GM23338 (cell line): ENCODE data around the gene WAPL. TPM values are rescaled to one million over a fixed set of nuclear protein-coding genes. Genes with fewer than 3 reads are reported as not detected.

Source experiments
- ATAC-seq: fragments of 200-7000 bp; cut with Tn5 transposase; 3 replicates; pipeline ENCODE4 v1.9.1; 2020
- DNase-seq: peaks from one replicate; pipeline ENCODE4 v3.0.0-alpha.2; 2015; ENCODE audit warnings: low spot score
- H2AFZ ChIP-seq: fragments of 200-600 bp; sonication (generic); 2 replicates; pipeline ENCODE4 v1.8.0; 2016; ENCODE audit warnings: antibody characterized with exemption, mild to moderate bottlenecking, moderate library complexity
- H3F3A ChIP-seq: fragments of 200-600 bp; sonication (generic); replicated peaks from 2 replicates; pipeline ENCODE4 v1.8.0; 2017; ENCODE audit warnings: antibody characterized with exemption, mixed run types, low read depth
- H3K27ac ChIP-seq: fragments of 200-600 bp; sonication (generic); 2 replicates; pipeline ENCODE4 v1.6.1; 2016; ENCODE audit warnings: low read depth
- H3K27me3 ChIP-seq: fragments of 200-600 bp; sonication (generic); 2 replicates; pipeline ENCODE4 v1.8.0; 2016; ENCODE audit warnings: mild to moderate bottlenecking, mixed run types, moderate library complexity; ENCODE audit not compliant: insufficient read depth
- H3K36me3 ChIP-seq: fragments of 200-600 bp; sonication (generic); 2 replicates; pipeline ENCODE4 v1.8.0; 2016; ENCODE audit warnings: mild to moderate bottlenecking; ENCODE audit not compliant: insufficient read depth
- H3K4me1 ChIP-seq: fragments of 200-600 bp; sonication (generic); 2 replicates; pipeline ENCODE4 v1.8.0; 2016; ENCODE audit warnings: mild to moderate bottlenecking, moderate library complexity; ENCODE audit not compliant: insufficient read depth
- H3K4me2 ChIP-seq: fragments of 200-600 bp; sonication (generic); 2 replicates; pipeline ENCODE4 v1.7.1; 2017; ENCODE audit warnings: mixed run types
- H3K4me3 ChIP-seq: fragments of 200-600 bp; sonication (generic); 2 replicates; pipeline ENCODE4 v1.6.1; 2016; ENCODE audit warnings: mixed run types
- H3K79me2 ChIP-seq: fragments of 200-600 bp; sonication (generic); replicated peaks from 2 replicates; pipeline ENCODE4 v1.8.0; 2017; ENCODE audit warnings: mild to moderate bottlenecking; ENCODE audit not compliant: insufficient read depth
- H3K9me2 ChIP-seq: fragments of 200-600 bp; sonication (generic); 2 replicates; pipeline ENCODE4 v1.8.0; 2017; ENCODE audit not compliant: insufficient read depth
- H4K20me1 ChIP-seq: fragments of 200-600 bp; sonication (generic); replicated peaks from 2 replicates; pipeline ENCODE4 v1.8.0; 2017; ENCODE audit warnings: mild to moderate bottlenecking; ENCODE audit not compliant: insufficient read depth
- H3K27ac Mint-ChIP-seq: 2 replicates; pipeline ENCODE4 v1.8.0; 2020; ENCODE audit warnings: inconsistent platforms, mild to moderate bottlenecking, moderate library complexity, mixed read lengths
- H3K27me3 Mint-ChIP-seq: 3 replicates; pipeline ENCODE4 v1.8.0; 2022; ENCODE audit warnings: low read depth, mild to moderate bottlenecking, moderate library complexity, mixed read lengths, inconsistent platforms; ENCODE audit not compliant: insufficient read depth, poor library complexity
- H3K36me3 Mint-ChIP-seq: 3 replicates; pipeline ENCODE4 v1.8.0; 2021; ENCODE audit warnings: low read depth, mild to moderate bottlenecking, inconsistent platforms, moderate library complexity, mixed read lengths
- H3K4me1 Mint-ChIP-seq: 3 replicates; pipeline ENCODE4 v1.8.0; 2020; ENCODE audit warnings: mild to moderate bottlenecking, inconsistent platforms, mixed read lengths
- H3K4me3 Mint-ChIP-seq: 3 replicates; pipeline ENCODE4 v1.8.0; 2021; ENCODE audit warnings: moderate library complexity, mild to moderate bottlenecking, inconsistent platforms, mixed read lengths
- H3K9me3 Mint-ChIP-seq: 3 replicates; pipeline ENCODE4 v1.8.0; 2020; ENCODE audit warnings: moderate library complexity, mild to moderate bottlenecking, inconsistent platforms, mixed read lengths
- CREB1 ChIP-seq: fragments of 250-450 bp; sonication (Bioruptor Pico); IDR thresholded peaks from 2 replicates; pipeline ENCODE4 v1.5.0; 2020; ENCODE audit warnings: low read depth, mild to moderate bottlenecking, moderate library complexity
- CTCF ChIP-seq, 2 experiments: fragments of 200-600 bp in 1 of 2; sonication (generic) in 1 of 2; conservative IDR thresholded peaks; 2 replicates each; pipeline versions ENCODE4 v1.5.1 to v1.6.1; 2016 to 2017; ENCODE audit warnings: antibody characterized with exemption in 2 of 2, low read depth in 2 of 2, mild to moderate bottlenecking in 2 of 2, moderate library complexity in 1 of 2
- ETS1 ChIP-seq: IDR thresholded peaks from 2 replicates; pipeline ENCODE4 v1.6.1; 2016; ENCODE audit warnings: antibody characterized with exemption
- EZH2 ChIP-seq: fragments of 200-600 bp; sonication (generic); IDR thresholded peaks from one replicate; pipeline ENCODE4 v1.8.0; 2017; ENCODE audit warnings: antibody characterized with exemption, mild to moderate bottlenecking, low read depth; ENCODE audit not compliant: unreplicated experiment
- EZH2phosphoT487 ChIP-seq: fragments of 200-600 bp; sonication (generic); IDR thresholded peaks from one replicate; pipeline ENCODE4 v1.8.1; 2018; ENCODE audit warnings: antibody characterized with exemption; ENCODE audit not compliant: unreplicated experiment
- JUNB ChIP-seq: IDR thresholded peaks from one replicate; pipeline ENCODE4 v1.6.1; 2016; ENCODE audit warnings: antibody characterized with exemption; ENCODE audit not compliant: unreplicated experiment
- NANOG ChIP-seq: IDR thresholded peaks from 2 replicates; pipeline ENCODE4 v1.6.1; 2016; ENCODE audit warnings: antibody characterized with exemption, borderline replicate concordance
- STAT1 ChIP-seq: IDR thresholded peaks from one replicate; pipeline ENCODE4 v1.6.1; 2016; ENCODE audit warnings: antibody characterized with exemption; ENCODE audit not compliant: unreplicated experiment
- ZNF114 ChIP-seq: fragments of 250-450 bp; sonication (Bioruptor Pico); IDR thresholded peaks from 2 replicates; pipeline ENCODE4 v1.5.0; 2020; ENCODE audit warnings: mild to moderate bottlenecking, moderate library complexity
- ZNF331 ChIP-seq: fragments of 250-450 bp; sonication (Bioruptor Pico); IDR thresholded peaks from 2 replicates; pipeline ENCODE4 v1.5.0; 2020; ENCODE audit warnings: low read depth, mild to moderate bottlenecking, moderate library complexity
- polyA plus RNA-seq: library from polyadenylated mRNA; unstranded; fragments of >200 nt; fragmentation: Nextera tagmentation; extraction: Ambion mirVana; gene quantifications from 2 replicates; pipeline ENCODE4 v1.2.1, GENCODE V29; 2016
- total RNA-seq: library from RNA; depleted of rRNA; stranded (reverse); fragments of >200 nt; shearing (Covaris generic); gene quantifications from 2 replicates; pipeline ENCODE4 v1.2.3, GENCODE V29; 2014

The WAPL gene
- total and polyA plus RNA-seq, 2 experiments from 2014 or later: 25.2 to 60.8 TPM

- no peak overlapping the region for H3K27ac Mint-ChIP-seq
- no peak for ATAC-seq
- Histone ChIP-seq H3K4me3 (no peak overlapping the region), H3K27ac (no peak overlapping the region), H3K79me2 (peaks cover 23% of the 10 kb centered on the region), H3K9me2 (no peaks in the 10 kb centered on the region), H3K4me2 (no peak overlapping the region), H3K4me1 (no peaks in the 10 kb centered on the region), H3F3A (no peaks in the 10 kb centered on the region), H2AFZ (no peak overlapping the region), H3K36me3 (peaks cover 10% of the 10 kb centered on the region), H3K27me3 (no peaks in the 10 kb centered on the region), H4K20me1 (0 out of 2 replicates have a peak, but pooled peaks cover 5% of the 10 kb centered on the region)
- peaks cover 41% of the 10 kb centered on the region for H3K36me3 Mint-ChIP-seq
- no peaks in the 10 kb centered on the region for H3K27me3 Mint-ChIP-seq
- no peaks in the 10 kb centered on the region for H3K9me3 Mint-ChIP-seq
- DNase-seq: no peak
- no peaks in the 10 kb centered on the region for H3K4me1 Mint-ChIP-seq
- no peak for TF ChIP-seq ZNF331
- TF ChIP-seq ETS1: no peak
- TF ChIP-seq EZH2phosphoT487: no peak
- no peak for TF ChIP-seq CREB1 (CRISPR knock-in tag)
- no peak for TF ChIP-seq ZNF114
- TF ChIP-seq STAT1: no peak
- no peak for TF ChIP-seq JUNB
- no peak for TF ChIP-seq NANOG
- no peak for TF ChIP-seq CTCF (conservative IDR thresholded peaks at IDR 0.05; ENCODE audit: low read depth in 2 of 2)
- TF ChIP-seq EZH2: no peak
- no peak overlapping the region for H3K4me3 Mint-ChIP-seq
Observed at GRCh38 chr10:86472061-86472460, 49.5 kb downstream of the WAPL start.

DNA sequence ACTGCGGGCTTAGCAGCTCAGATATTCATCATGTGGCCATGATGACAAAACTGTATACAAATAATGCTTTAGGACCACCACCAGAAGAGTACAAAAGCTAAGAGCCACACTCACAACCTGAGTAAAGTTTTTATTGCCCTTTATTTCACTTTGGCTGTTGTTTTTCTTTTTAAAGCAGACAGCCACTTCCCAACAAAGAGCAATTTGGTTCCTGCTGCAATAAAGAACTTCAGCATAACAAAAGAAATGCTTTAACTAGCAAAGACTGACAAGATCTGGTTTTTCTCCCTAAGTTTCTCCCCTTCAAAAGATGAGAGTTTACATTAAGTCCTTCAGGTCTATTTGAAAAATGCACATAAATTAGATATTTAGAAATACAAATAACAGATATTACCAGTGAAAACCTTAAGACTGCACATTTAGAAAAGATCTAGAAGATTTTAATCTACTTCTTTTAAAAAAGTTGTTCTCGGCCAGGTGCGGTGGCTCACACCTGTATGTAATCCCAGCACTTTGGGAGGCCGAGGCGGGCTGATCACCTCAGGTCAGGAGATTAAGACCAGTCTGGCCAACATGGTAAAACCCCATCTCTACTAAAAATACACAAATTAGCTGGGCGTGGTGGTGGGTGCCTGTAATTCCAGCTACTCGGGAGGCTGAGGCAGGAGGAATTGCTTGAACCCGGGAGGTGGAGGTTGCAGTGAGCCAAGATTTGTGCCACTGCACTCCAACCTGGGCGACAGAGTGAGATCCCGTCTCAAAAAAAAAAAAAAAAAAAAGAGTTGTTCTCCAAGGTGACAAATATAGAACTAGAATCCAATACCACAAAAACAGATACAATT lies 59.4 kb downstream of the WAPL start:
- Histone ChIP-seq H3F3A (no peaks in the 10 kb centered on the region), H3K27me3 (no peaks in the 10 kb centered on the region), H3K4me2 (peak overlapping the region; percentile 52), H4K20me1 (no peaks in the 10 kb centered on the region), H3K4me1 (peaks cover 4% of the 10 kb centered on the region; the same call in 1 of the 2 replicates), H2AFZ (no peak overlapping the region), H3K36me3 (peaks cover 15% of the 10 kb centered on the region), H3K27ac (peak overlapping the region; percentile 75), H3K79me2 (no peaks in the 10 kb centered on the region), H3K4me3 (no peak overlapping the region), H3K9me2 (no peaks in the 10 kb centered on the region)
- peaks cover 9% of the 10 kb centered on the region; the same call in 2 of the 3 replicates for H3K4me1 Mint-ChIP-seq
- DNase-seq (peak; percentile 76), ATAC-seq (peak; percentile 80)
- peak overlapping the region; percentile 84 for H3K27ac Mint-ChIP-seq
- peaks cover 77% of the 10 kb centered on the region for H3K36me3 Mint-ChIP-seq
- no peaks in the 10 kb centered on the region for H3K9me3 Mint-ChIP-seq
- peak; percentile 51; the same call in 1 of the 2 replicates for TF ChIP-seq NANOG
- TF ChIP-seq ETS1: no peak
- peaks cover 3% of the 10 kb centered on the region for H3K27me3 Mint-ChIP-seq
- peak overlapping the region; percentile 6; the same call in 1 of the 3 replicates for H3K4me3 Mint-ChIP-seq
